Thyroid gland (tissue), 4 donors: ENCODE measurements around the gene DIO1.

ENCODE experiments used
- CTCF ChIP-seq, 6 experiments: fragments of 200-600 bp in 3 of 6; fragments of 450-650 bp in 3 of 6; sonication (generic) in 3 of 6; IDR thresholded peaks; one replicate each; pipeline ENCODE4 v1.5.1; 2016 to 2019; ENCODE audit warnings: antibody characterized with exemption in 6 of 6, mild to moderate bottlenecking in 2 of 6, inconsistent platforms in 1 of 6, moderate library complexity in 1 of 6
- POLR2A ChIP-seq, 2 donors: fragments of 450-650 bp; IDR thresholded peaks; one replicate each; pipeline ENCODE4 v1.6.1; 2017; ENCODE audit warnings: antibody characterized with exemption in 2 of 2, mild to moderate bottlenecking in 2 of 2, moderate library complexity in 1 of 2

DNA sequence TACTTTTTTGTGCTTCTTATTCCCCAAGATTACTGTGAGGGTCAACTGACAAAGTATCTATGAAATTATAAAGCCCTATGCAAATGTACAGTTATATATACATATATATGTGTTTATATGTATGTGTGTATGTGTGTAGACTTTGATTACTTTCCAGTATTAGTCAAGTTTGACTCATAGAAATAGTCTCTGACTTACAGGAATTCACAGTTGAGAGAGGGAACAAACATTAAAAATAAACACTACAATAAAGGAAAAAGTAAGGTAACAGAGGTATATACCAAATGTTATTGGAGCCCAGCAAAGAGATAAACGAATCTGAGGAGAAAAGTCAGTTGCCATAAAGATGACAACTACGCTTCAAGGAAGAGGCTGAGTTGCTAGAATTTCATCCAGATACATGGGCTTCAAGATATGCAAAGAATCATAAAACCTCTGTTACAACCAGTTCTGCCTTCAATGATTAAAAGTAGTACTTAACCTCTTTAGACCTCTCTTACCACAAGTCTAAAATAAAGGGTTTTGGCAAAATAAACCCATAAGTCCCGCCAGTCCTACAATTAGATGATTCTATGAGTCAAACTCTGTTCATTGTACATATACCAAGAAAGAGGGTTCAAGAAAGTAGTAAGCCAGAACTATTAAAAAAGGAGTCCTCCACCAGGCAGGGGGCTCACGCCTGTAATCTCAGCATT lies 44.3 kb downstream of the DIO1 start:
- no peak for TF ChIP-seq CTCF (IDR thresholded peaks at IDR 0.05)
- no peak for TF ChIP-seq POLR2A (IDR thresholded peaks at IDR 0.05)
